ENCODE results near the gene CSNK2A2. TPM values are rescaled to one million over a fixed set of nuclear protein-coding genes. Genes with fewer than 3 reads are reported as not detected.

CSNK2A2 gene
- total and polyA plus RNA-seq, 2 of the 8 experiments (the other 6 are each of a cell fraction or from before 2014, with no cell fraction given): 37.9 to 128 TPM

DNA sequence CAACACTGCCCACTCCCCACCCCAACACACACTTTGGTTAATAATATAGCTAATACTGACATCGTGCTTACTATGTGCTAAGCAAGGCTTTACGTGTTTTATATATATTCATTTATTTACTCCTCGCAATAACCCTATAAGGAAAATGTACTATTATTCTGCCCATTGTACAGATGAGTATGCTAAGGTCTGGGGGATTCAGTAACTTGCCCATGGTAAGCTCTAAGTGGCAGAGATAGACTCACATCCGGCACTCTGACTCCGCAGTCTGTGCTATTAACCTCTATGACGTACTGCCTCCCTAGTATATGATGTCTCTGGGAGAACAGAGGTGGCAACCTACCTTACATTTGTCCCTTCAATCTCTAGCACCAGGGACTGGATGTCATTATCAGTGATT is 81.4 kb downstream of the CSNK2A2 start:
- peaks cover 19 to 39% (median 30%) of the 10 kb centered on the region in 4 experiments for H3K36me3 ChIP-seq (ENCODE audit: control insufficient read depth in 2 of 4, insufficient read depth in 4 of 4, low read length in 3 of 4)
- H3K4ac ChIP-seq (replicated peaks; ENCODE audit: insufficient read length, low read depth, low read length): no peak overlapping the region
- TF ChIP-seq JUND (IDR thresholded peaks at IDR 0.05; ENCODE audit: low read length) (no peak), CBX8 (IDR thresholded peaks at IDR 0.05; ENCODE audit: borderline replicate concordance, low read depth, low read length) (no peak), EZH2 (IDR thresholded peaks at IDR 0.05; ENCODE audit: low read depth, low read length, severe bottlenecking) (no peak), FOSL1 (IDR thresholded peaks at IDR 0.05; ENCODE audit: insufficient read depth, low read depth, low read length) (no peak), CTBP2 (IDR thresholded peaks at IDR 0.05; ENCODE audit: borderline replicate concordance, insufficient read depth, insufficient read length, low read length) (no peak), SP4 (IDR thresholded peaks at IDR 0.05; ENCODE audit: low read length) (no peak), RXRA (IDR thresholded peaks at IDR 0.05; ENCODE audit: insufficient read depth, low read depth, low read length) (no peak), MAFK (IDR thresholded peaks at IDR 0.05; ENCODE audit: low read depth, low read length) (no peak)
- H3K14ac ChIP-seq (ENCODE audit: insufficient read length): no peak overlapping the region
- no peak overlapping the region for H3K27ac ChIP-seq (ENCODE audit: low read depth, low read length)
- H2BK20ac ChIP-seq (ENCODE audit: low read length): no peak overlapping the region
- H3K79me2 ChIP-seq (ENCODE audit: control insufficient read depth in 1 of 2, insufficient read depth in 2 of 2, low read length in 2 of 2): peaks cover 6 to 46% of the 10 kb centered on the region in 2 experiments; a peak in 3 of 4 replicates
- no peak overlapping the region for H2AFZ ChIP-seq (ENCODE audit: low read length)
- no peak overlapping the region for H3K4me2 ChIP-seq (ENCODE audit: insufficient read depth in 1 of 2, low read depth in 2 of 2, low read length in 2 of 2)
- H3K23ac ChIP-seq (ENCODE audit: insufficient read length): no peak overlapping the region
- H2BK5ac ChIP-seq (ENCODE audit: low read depth, low read length): no peak overlapping the region
- no peak overlapping the region for H3K18ac ChIP-seq (ENCODE audit: extremely low read depth, low read length)
- H2AK5ac ChIP-seq (ENCODE audit: low read depth, low read length): no peak overlapping the region
- H3K4me3 ChIP-seq (ENCODE audit: extremely low read depth in 1 of 4, insufficient read depth in 2 of 4, low read depth in 3 of 4, low read length in 4 of 4): no peak overlapping the region
- no peak overlapping the region for H3K9ac ChIP-seq (replicated peaks in 1 of 4; ENCODE audit: extremely low read depth in 1 of 4, low read depth in 3 of 4, low read length in 3 of 4)
- no peaks in the 10 kb centered on the region for H3K23me2 ChIP-seq (ENCODE audit: low read depth, low read length)
- H2BK120ac ChIP-seq (replicated peaks; ENCODE audit: low read depth, low read length): no peak overlapping the region
- peaks cover 0 to 5% (median 0%) of the 10 kb centered on the region in 4 experiments; a peak in 3 of 7 replicates for H3K4me1 ChIP-seq (replicated peaks in 1 of 4; ENCODE audit: control insufficient read depth in 3 of 4, insufficient read depth in 4 of 4, low read length in 3 of 4)
- H2BK12ac ChIP-seq (ENCODE audit: low read depth, low read length): no peak overlapping the region
- no peak overlapping the region for H4K8ac ChIP-seq (ENCODE audit: extremely low read depth, insufficient read depth, low read length)
- H2BK15ac ChIP-seq (ENCODE audit: low read length): no peak overlapping the region
- H4K91ac ChIP-seq (replicated peaks; ENCODE audit: insufficient read length, low read length): no peak overlapping the region
- WGBS, 2 experiments (ENCODE audit: extremely low coverage in 1 of 2, insufficient coverage in 1 of 2, insufficient read length in 1 of 2, insufficient replicate concordance in 2 of 2, low coverage in 1 of 2, low lambda C conversion rate in 2 of 2, missing lambda C conversion rate in 1 of 2): 90% methylated on average over 6 of the region's 6 CpGs; no CpG with 5 or more reads in 1 of the 2 experiments
- ChIA-PET POLR2A (ENCODE audit: partially characterized antibody) (interaction anchor here (1.3 to 1.4 kb wide), 2 partner anchors 9 to 19 kb away, joined by 3 to 5 read pairs; no protein-coding TSS in a partner anchor), CTCF (ENCODE audit: partially characterized antibody) (interaction anchor here (0.8 to 19.7 kb wide), 5 partner anchors 10 to 226 kb away, joined by 3 to 362 read pairs (median 21); partner anchors contain the start of gene MMP15)
- no peak for DNase-seq (ENCODE audit: low read depth in 1 of 2, low spot score in 2 of 2)
- H4K5ac ChIP-seq (ENCODE audit: insufficient read length, low read depth, low read length): no peak overlapping the region
- no peaks in the 10 kb centered on the region; the same call in 1 of the 2 replicates for H3K79me1 ChIP-seq (ENCODE audit: low read depth, low read length)
- no peak for FAIRE-seq
- H4K20me1 ChIP-seq (replicated peaks in 1 of 2; ENCODE audit: control insufficient read depth in 1 of 2, insufficient read depth in 2 of 2, low read length in 2 of 2): peaks cover 7 to 12% of the 10 kb centered on the region in 2 experiments
- no peaks in the 10 kb centered on the region for H3K27me3 ChIP-seq (replicated peaks in 1 of 4; ENCODE audit: control insufficient read depth in 3 of 4, extremely low read depth in 1 of 4, insufficient read depth in 3 of 4, low read length in 3 of 4)
- H3K9me3 ChIP-seq (ENCODE audit: insufficient read depth in 2 of 2, low read depth in 1 of 2, low read length in 1 of 2): no peaks in the 10 kb centered on the region
- H3K56ac ChIP-seq (replicated peaks; ENCODE audit: insufficient read length, low read depth, low read length): no peak overlapping the region

Measured in H1 (cell line).